H54 (cell line): ENCODE data around the gene PDE7B.
"Not testable (repeated sequence)": the region's sequence is repeated elsewhere in the genome, so short reads cannot be mapped to it uniquely, and the experiment has no call there.

Source experiments
- DNase-seq: peaks from one replicate; pipeline ENCODE4 v3.0.0; 2011; ENCODE audit warnings: low spot score, mixed read lengths; ENCODE audit not compliant: insufficient read length
- FAIRE-seq: peaks from 3 replicates; lab custom pipeline; 2011; peaks lifted over from hg19 to GRCh38; lab: Jason Lieb, UNC
- POLR2A ChIP-seq: IDR thresholded peaks from 2 replicates; pipeline ENCODE4 v1.6.1; 2011; ENCODE audit warnings: low read depth, mild to moderate bottlenecking, low read length

The PDE7B gene

GRCh38 chr6:136113736-136114173 is 262.3 kb downstream of the PDE7B start:
- TF ChIP-seq POLR2A = no peak
- DNase-seq (peak; percentile 2), FAIRE-seq (no peak)

DNA sequence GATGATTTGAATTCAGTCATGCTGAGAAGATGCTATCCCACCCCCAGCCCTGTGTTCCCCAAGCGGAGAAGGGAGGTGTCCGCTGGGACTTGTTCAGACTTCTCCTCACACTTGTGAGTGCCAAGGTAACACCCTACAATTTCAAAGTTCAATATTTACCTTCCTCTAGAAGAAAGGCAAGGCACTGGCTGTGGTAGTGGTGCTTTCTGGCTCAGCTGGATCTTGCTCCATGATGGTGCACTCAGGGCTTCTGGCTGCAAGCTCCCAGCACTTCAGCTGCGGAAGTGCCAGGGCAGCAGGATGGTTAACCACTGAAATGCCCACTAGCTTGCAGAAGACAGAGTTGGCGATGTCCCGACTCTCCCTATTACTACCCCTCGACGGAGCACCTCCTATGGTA is 263.2 kb downstream of the PDE7B start:
- no peak for FAIRE-seq
- no peak for DNase-seq
- no peak for TF ChIP-seq POLR2A

- FAIRE-seq = no peak
- no peak for DNase-seq
- no peak for TF ChIP-seq POLR2A
These were observed 264.4 kb downstream of the PDE7B start for GRCh38 chr6:136115941-136116340.

DNA sequence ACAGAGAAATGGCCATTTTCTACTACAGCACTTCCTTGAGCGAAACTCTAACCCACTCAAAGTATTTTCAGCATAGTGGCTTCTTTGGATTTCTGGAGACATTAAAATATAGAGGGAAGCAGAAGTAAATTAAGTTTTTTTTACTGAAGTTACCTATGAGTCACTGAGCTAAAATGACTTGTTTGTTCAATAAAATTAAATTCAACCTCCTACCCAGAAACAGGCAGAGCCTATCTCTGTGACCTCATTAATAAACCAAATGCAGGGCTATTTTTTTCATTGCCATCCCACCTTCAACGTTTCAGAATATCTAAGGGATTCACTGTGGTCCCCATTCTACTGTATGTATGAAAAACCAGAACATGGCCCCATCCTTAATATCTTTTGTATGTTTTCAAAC is 265.6 kb downstream of the PDE7B start:
- no peak for TF ChIP-seq POLR2A
- FAIRE-seq (no peak), DNase-seq (no peak)

DNA sequence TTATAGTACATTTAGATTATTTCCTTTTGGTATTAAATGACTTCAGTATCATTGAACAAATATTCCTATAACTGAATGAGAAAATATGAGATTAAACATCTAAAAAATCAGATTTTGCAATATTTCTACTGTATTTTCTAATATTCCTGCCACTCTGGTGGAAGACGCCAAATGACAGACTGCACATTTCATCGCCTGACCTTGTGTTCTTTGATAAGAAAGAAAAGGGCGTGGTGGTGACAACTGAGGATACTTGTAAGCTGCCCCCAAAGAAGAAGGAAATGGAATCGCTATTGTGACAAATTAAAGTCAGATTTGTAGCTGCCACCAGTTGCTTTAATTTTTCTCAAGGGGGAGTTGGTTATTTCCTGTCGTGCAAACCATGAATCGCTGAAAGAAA is 267.3 kb downstream of the PDE7B start:
- no peak for TF ChIP-seq POLR2A
- DNase-seq (no peak), FAIRE-seq (no peak)

GRCh38 chr6:136123468-136123867 is 272.0 kb downstream of the PDE7B start:
- DNase-seq (no peak), FAIRE-seq (no peak)
- TF ChIP-seq POLR2A = no peak

DNA sequence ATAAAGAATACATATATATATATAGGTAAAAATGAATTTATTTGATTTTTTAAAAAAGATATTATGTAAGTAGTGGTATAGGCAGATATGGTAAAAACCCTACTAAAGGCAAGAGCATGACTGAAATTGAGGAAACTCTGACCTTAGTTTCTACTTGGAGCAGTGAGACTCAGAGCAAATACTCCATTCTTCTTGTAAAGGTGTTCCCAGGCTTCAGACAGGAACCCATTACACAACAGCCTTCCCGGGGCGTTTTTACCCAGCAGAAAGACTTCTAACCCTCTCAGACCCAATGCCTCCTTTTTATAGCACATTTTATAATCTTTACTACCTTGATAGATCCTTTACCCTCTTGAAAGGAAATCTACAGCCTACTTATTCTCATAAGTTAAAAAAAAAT is 274.1 kb downstream of the PDE7B start:
- no peak for TF ChIP-seq POLR2A
- DNase-seq = no peak
- no peak for FAIRE-seq

DNA sequence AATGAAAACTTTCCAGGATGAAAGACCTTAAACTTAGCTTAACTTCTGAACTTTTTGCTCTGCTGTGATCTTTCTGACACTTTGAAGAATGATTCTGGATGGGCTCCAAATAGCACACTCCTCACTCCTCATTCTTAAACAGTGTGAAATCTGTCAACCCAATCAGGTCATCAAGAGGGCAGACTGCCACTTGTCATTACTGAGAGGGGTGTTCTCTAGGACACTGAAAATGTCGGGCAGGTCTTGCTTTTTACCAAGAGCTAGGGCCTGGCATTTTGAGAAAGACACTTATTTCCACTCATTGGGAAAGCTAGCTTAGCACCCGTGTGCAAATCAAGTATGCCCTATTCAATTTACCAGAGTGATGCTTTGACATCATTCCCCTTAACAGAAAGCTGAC is 276.4 kb downstream of the PDE7B start:
- FAIRE-seq (no peak), DNase-seq (no peak)
- no peak for TF ChIP-seq POLR2A

- TF ChIP-seq POLR2A = no peak
- DNase-seq (no peak), FAIRE-seq (no peak)
These were observed 277.9 kb downstream of the PDE7B start for GRCh38 chr6:136129365-136129764.

- no peak for FAIRE-seq
- no peak for TF ChIP-seq POLR2A
These were observed 282.8 kb downstream of the PDE7B start for GRCh38 chr6:136134268-136134667.

DNA sequence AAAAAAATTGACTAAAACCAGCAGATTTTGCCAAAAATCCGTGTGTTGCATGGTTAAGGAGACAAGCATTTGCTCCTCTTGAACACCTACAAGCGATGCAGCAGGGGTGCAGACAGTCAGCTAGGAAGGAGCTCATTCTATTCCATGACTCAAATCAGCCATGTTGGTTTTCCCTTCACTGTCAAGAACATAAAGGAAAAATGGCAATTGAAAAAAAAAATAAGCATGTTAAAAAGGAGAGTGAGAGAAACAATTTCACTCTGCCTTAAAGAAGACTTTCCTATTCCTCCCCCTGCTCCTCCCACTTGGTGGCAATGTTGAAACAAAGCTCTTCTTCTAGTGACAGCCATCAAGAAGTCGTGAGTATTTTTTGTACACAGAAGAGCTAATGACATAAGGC is 283.2 kb downstream of the PDE7B start:
- FAIRE-seq (no peak), DNase-seq (no peak)
- no peak for TF ChIP-seq POLR2A

More at GRCh38 chr6:136134268-136134667, 282.8 kb downstream of the PDE7B start:
- no peak for DNase-seq

- TF ChIP-seq POLR2A = no peak
- no peak for FAIRE-seq
- DNase-seq = no peak
These were observed 284.8 kb downstream of the PDE7B start for GRCh38 chr6:136136274-136136673.

- DNase-seq (no peak), FAIRE-seq (peak; percentile 41)
- no peak for TF ChIP-seq POLR2A
These were observed 285.6 kb downstream of the PDE7B start for GRCh38 chr6:136137008-136137692.

- no peak for TF ChIP-seq POLR2A
- FAIRE-seq (no peak), DNase-seq (no peak)
These were observed 286.4 kb downstream of the PDE7B start for GRCh38 chr6:136137739-136138402.

DNA sequence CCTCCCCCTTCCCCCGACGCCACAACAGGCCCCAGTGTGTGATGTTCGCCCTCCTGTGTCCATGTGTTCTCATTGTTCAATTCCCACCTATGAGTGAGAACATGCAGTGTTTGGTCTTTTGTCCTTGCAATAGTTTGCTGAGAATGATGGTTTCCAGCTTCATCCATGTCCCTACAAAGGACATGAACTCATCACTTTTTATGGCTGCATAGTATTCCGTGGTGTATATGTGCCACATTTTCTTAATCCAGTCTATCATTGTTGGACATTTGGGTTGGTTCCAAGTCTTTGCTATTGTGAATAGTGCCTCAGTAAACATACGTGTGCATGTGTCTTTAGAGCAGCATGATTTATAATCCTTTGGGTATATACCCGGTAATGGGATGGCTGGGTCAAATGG is 287.6 kb downstream of the PDE7B start:
- not testable (repeated sequence) for FAIRE-seq, DNase-seq
